Measurements from ENCODE around the gene SNX7. TPM values are rescaled to one million over a fixed set of nuclear protein-coding genes. Genes with fewer than 3 reads are reported as not detected.
A peak's percentile ranks its signal among the peaks of the same experiment; 100 is the strongest.

Gene SNX7
- polyA plus RNA-seq, 1 of the 3 experiments (the other 2 are of a cell fraction): 16.0 TPM

DNA sequence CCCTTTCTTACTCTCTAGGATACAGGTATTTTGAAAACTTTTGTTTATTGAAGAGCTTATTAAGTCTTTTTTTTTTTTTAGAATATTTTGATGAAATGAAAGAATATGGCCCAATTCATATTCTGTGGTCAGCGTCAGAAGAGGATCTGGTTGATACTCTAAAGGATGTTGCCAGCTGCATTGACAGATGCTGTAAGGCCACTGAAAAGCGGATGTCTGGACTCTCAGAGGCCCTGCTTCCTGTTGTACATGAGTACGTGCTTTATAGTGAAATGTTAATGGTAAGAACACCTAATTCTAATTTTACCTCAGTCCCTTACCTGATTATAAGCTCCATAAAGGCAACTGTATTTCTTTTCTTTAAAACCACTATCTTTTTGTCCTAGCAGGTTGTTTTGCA is 37.1 kb downstream of the SNX7 start:
- H3K79me2 ChIP-seq (ENCODE audit: insufficient read depth): no peaks in the 10 kb centered on the region
- H3K9ac ChIP-seq: no peak overlapping the region
- H3K9me3 ChIP-seq: no peaks in the 10 kb centered on the region
- no peak for DNase-seq
- peaks cover 10% of the 10 kb centered on the region for H3F3A ChIP-seq (replicated peaks; ENCODE audit: insufficient read depth)
- TF ChIP-seq ELF1 (IDR thresholded peaks at IDR 0.05) (no peak), SIN3A (IDR thresholded peaks at IDR 0.05; ENCODE audit: borderline replicate concordance, low read depth, low read length) (no peak), POLR2AphosphoS5 (IDR thresholded peaks at IDR 0.05; ENCODE audit: low read depth, low read length) (no peak), TEAD4 (IDR thresholded peaks at IDR 0.05; ENCODE audit: borderline replicate concordance, insufficient read depth) (no peak)
- TF ChIP-seq, protein P1, sequence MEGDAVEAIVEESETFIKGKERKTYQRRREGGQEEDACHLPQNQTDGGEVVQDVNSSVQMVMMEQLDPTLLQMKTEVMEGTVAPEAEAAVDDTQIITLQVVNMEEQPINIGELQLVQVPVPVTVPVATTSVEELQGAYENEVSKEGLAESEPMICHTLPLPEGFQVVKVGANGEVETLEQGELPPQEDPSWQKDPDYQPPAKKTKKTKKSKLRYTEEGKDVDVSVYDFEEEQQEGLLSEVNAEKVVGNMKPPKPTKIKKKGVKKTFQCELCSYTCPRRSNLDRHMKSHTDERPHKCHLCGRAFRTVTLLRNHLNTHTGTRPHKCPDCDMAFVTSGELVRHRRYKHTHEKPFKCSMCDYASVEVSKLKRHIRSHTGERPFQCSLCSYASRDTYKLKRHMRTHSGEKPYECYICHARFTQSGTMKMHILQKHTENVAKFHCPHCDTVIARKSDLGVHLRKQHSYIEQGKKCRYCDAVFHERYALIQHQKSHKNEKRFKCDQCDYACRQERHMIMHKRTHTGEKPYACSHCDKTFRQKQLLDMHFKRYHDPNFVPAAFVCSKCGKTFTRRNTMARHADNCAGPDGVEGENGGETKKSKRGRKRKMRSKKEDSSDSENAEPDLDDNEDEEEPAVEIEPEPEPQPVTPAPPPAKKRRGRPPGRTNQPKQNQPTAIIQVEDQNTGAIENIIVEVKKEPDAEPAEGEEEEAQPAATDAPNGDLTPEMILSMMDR (IDR thresholded peaks at IDR 0.05): no peak
- TF ChIP-seq, protein P2, sequence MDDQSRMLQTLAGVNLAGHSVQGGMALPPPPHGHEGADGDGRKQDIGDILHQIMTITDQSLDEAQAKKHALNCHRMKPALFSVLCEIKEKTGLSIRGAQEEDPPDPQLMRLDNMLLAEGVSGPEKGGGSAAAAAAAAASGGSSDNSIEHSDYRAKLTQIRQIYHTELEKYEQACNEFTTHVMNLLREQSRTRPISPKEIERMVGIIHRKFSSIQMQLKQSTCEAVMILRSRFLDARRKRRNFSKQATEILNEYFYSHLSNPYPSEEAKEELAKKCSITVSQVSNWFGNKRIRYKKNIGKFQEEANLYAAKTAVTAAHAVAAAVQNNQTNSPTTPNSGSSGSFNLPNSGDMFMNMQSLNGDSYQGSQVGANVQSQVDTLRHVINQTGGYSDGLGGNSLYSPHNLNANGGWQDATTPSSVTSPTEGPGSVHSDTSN (IDR thresholded peaks at IDR 0.05): no peak
- TF ChIP-seq, protein P3, sequence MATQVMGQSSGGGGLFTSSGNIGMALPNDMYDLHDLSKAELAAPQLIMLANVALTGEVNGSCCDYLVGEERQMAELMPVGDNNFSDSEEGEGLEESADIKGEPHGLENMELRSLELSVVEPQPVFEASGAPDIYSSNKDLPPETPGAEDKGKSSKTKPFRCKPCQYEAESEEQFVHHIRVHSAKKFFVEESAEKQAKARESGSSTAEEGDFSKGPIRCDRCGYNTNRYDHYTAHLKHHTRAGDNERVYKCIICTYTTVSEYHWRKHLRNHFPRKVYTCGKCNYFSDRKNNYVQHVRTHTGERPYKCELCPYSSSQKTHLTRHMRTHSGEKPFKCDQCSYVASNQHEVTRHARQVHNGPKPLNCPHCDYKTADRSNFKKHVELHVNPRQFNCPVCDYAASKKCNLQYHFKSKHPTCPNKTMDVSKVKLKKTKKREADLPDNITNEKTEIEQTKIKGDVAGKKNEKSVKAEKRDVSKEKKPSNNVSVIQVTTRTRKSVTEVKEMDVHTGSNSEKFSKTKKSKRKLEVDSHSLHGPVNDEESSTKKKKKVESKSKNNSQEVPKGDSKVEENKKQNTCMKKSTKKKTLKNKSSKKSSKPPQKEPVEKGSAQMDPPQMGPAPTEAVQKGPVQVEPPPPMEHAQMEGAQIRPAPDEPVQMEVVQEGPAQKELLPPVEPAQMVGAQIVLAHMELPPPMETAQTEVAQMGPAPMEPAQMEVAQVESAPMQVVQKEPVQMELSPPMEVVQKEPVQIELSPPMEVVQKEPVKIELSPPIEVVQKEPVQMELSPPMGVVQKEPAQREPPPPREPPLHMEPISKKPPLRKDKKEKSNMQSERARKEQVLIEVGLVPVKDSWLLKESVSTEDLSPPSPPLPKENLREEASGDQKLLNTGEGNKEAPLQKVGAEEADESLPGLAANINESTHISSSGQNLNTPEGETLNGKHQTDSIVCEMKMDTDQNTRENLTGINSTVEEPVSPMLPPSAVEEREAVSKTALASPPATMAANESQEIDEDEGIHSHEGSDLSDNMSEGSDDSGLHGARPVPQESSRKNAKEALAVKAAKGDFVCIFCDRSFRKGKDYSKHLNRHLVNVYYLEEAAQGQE (IDR thresholded peaks at IDR 0.05; ENCODE audit: low read depth, low read length): no peak
- no peak overlapping the region for H3K4me3 ChIP-seq (ENCODE audit: low read depth in 2 of 2, low read length in 1 of 2)
- no peak overlapping the region for H2AFZ ChIP-seq (ENCODE audit: low read depth)
- ChIA-PET POLR2A (no interaction called here), CTCF (no interaction called here)
- peaks cover 36 to 55% of the 10 kb centered on the region in 2 experiments for H3K36me3 ChIP-seq (replicated peaks in 1 of 2; ENCODE audit: control insufficient read depth in 1 of 2, insufficient read depth in 2 of 2, low read length in 1 of 2)
- H3K27ac ChIP-seq (ENCODE audit: low read depth in 2 of 2, low read length in 1 of 2): no peak overlapping the region
- H3K27me3 ChIP-seq (ENCODE audit: insufficient read depth): no peaks in the 10 kb centered on the region
- peaks cover 0 to 9% of the 10 kb centered on the region in 2 experiments; a peak in 1 of 4 replicates for H3K4me1 ChIP-seq (ENCODE audit: control insufficient read depth in 1 of 2, insufficient read depth in 2 of 2, low read depth in 1 of 2, low read length in 1 of 2)
- no peak overlapping the region for H3K4me2 ChIP-seq
- no peaks in the 10 kb centered on the region; the same call in 1 of the 2 replicates for H3K9me2 ChIP-seq
- WGBS (ENCODE audit: low lambda C conversion rate): 98% methylated on average over 3 of the region's 3 CpGs
- H4K20me1 ChIP-seq (ENCODE audit: insufficient read depth): no peaks in the 10 kb centered on the region

DNA sequence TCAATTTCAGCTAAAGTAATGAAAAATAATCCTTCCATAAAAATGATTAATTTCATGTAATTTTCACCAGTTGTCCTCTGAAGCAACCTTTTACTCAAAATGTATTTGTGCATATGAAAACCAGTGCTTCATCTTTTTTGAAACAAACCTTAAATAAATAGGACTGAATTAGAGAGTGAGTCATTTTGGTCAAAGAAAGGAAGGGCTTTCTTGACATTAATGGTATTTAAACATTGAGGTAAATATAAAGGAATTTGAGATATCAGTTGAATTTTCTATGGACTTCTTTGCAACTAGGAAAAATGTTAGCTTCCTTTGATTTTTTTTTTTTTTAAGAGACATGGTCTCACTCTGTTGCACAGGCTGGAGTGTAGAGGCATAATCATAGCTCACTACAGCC is 38.7 kb downstream of the SNX7 start:
- POLR2A ChIA-PET: no interaction called here
- no peak overlapping the region for H2AFZ ChIP-seq (ENCODE audit: low read depth)
- H3K4me2 ChIP-seq: no peak overlapping the region; the same call in 1 of the 2 replicates
- no peak for DNase-seq
- no peaks in the 10 kb centered on the region; the same call in 1 of the 2 replicates for H3K9me2 ChIP-seq
- no peaks in the 10 kb centered on the region for H3K27me3 ChIP-seq (ENCODE audit: insufficient read depth)
- H3K27ac ChIP-seq (ENCODE audit: low read depth in 2 of 2, low read length in 1 of 2): no peak overlapping the region
- peaks cover 38 to 66% of the 10 kb centered on the region in 2 experiments for H3K36me3 ChIP-seq (replicated peaks in 1 of 2; ENCODE audit: control insufficient read depth in 1 of 2, insufficient read depth in 2 of 2, low read length in 1 of 2)
- H3K4me3 ChIP-seq (ENCODE audit: low read depth in 2 of 2, low read length in 1 of 2): no peak overlapping the region
- TF ChIP-seq TCF12 (IDR thresholded peaks at IDR 0.05) (peak; percentile 29; the same call in 1 of the 2 replicates), TAF1 (IDR thresholded peaks at IDR 0.05; ENCODE audit: borderline replicate concordance, low read depth, low read length) (no peak), FOSL2 (IDR thresholded peaks at IDR 0.05; ENCODE audit: borderline replicate concordance, low read depth) (peak; percentile 29; the same call in 1 of the 2 replicates), SIN3A (IDR thresholded peaks at IDR 0.05; ENCODE audit: borderline replicate concordance, low read depth, low read length) (no peak)
- peaks cover 10% of the 10 kb centered on the region for H3F3A ChIP-seq (replicated peaks; ENCODE audit: insufficient read depth)
- H4K20me1 ChIP-seq (ENCODE audit: insufficient read depth): no peaks in the 10 kb centered on the region
- no peak overlapping the region for H3K9ac ChIP-seq
- H3K79me2 ChIP-seq (ENCODE audit: insufficient read depth): no peaks in the 10 kb centered on the region
- peaks cover 0 to 9% of the 10 kb centered on the region in 2 experiments; a peak in 2 of 4 replicates for H3K4me1 ChIP-seq (ENCODE audit: control insufficient read depth in 1 of 2, insufficient read depth in 2 of 2, low read depth in 1 of 2, low read length in 1 of 2)
- CTCF ChIA-PET: interaction anchor here (1.3 kb wide), 1 partner anchor 46 kb away, joined by 3 read pairs; no protein-coding TSS in a partner anchor
- H3K9me3 ChIP-seq: no peaks in the 10 kb centered on the region
